GM19467 (cell line): Measurements from ENCODE around the gene RACK1.
"Not testable (repeated sequence)": the region's sequence is repeated elsewhere in the genome, so short reads cannot be mapped to it uniquely, and the experiment has no call there.

Source experiments
- ATAC-seq: cut with Tn5 transposase; IDR thresholded peaks from one replicate; pipeline ENCODE4 v1.9.1; 2021; ENCODE audit warnings: mild to moderate bottlenecking, moderate library complexity; ENCODE audit not compliant: unreplicated experiment

Gene RACK1

GRCh38 chr5:181243564-181244343, at the start of gene RACK1:
TSS of gene RACK1 (minus strand) at chr5:181243906. CDS start at chr5:181243800, 106 bp downstream.
- ATAC-seq: peak; percentile 55

GRCh38 chr5:181287331-181287730, 43.6 kb upstream of the RACK1 start:
- ATAC-seq: not testable (repeated sequence)

GRCh38 chr5:181285962-181286705, 42.4 kb upstream of the RACK1 start:
- not testable (repeated sequence) for ATAC-seq

- not testable (repeated sequence) for ATAC-seq
Measured at GRCh38 chr5:181283841-181284755, 40.4 kb upstream of the RACK1 start.

- no peak for ATAC-seq
Measured at GRCh38 chr5:181283347-181283746, 39.6 kb upstream of the RACK1 start.

GRCh38 chr5:181282874-181283273, 39.2 kb upstream of the RACK1 start:
- no peak for ATAC-seq

GRCh38 chr5:181282415-181282814, 38.7 kb upstream of the RACK1 start:
- not testable (repeated sequence) for ATAC-seq

- ATAC-seq: no peak
Measured at GRCh38 chr5:181281984-181282316, 38.2 kb upstream of the RACK1 start.

GRCh38 chr5:181281077-181281983, 37.6 kb upstream of the RACK1 start:
- ATAC-seq: no peak

GRCh38 chr5:181280251-181280762, 36.6 kb upstream of the RACK1 start:
- ATAC-seq: no peak

- ATAC-seq: not testable (repeated sequence)
Measured at GRCh38 chr5:181273433-181273744, 29.7 kb upstream of the RACK1 start.

- no peak for ATAC-seq
Measured at GRCh38 chr5:181271081-181271480, 27.4 kb upstream of the RACK1 start.

GRCh38 chr5:181267907-181268306, 24.2 kb upstream of the RACK1 start:
- ATAC-seq: not testable (repeated sequence)

GRCh38 chr5:181267291-181267904, 23.7 kb upstream of the RACK1 start:
- ATAC-seq: not testable (repeated sequence)

- ATAC-seq: no peak
Measured at GRCh38 chr5:181265092-181265671, 21.5 kb upstream of the RACK1 start.

GRCh38 chr5:181263633-181264032, 19.9 kb upstream of the RACK1 start:
- ATAC-seq: no peak

- ATAC-seq: peak; percentile 49
Measured at GRCh38 chr5:181261320-181262049, 17.8 kb upstream of the RACK1 start.

- peak; percentile 81 for ATAC-seq
Measured at GRCh38 chr5:181260720-181261319, 17.1 kb upstream of the RACK1 start, which contains the start of gene TRIM52. TSS of gene TRIM52 (minus strand) at chr5:181261143. CDS start at chr5:181260813, 330 bp downstream.
